Mesothelial cell of epicardium (in vitro differentiated cells): ENCODE data around the gene ANAPC2. TPM values are rescaled to one million over a fixed set of nuclear protein-coding genes. Genes with fewer than 3 reads are reported as not detected.

Source experiments
- DNase-seq, 2 experiments: peaks; one replicate each; pipeline ENCODE4 v3.0.0; 2021; ENCODE audit warnings: low spot score in 2 of 2; ENCODE audit not compliant: unreplicated experiment in 2 of 2
- H3K27ac Mint-ChIP-seq: 2 replicates; pipeline ENCODE4 v1.8.0; 2021; ENCODE audit warnings: mixed read lengths
- H3K27me3 Mint-ChIP-seq: 2 replicates; pipeline ENCODE4 v1.8.0; 2021; ENCODE audit warnings: low read depth, mixed read lengths
- H3K36me3 Mint-ChIP-seq: 2 replicates; pipeline ENCODE4 v1.8.0; 2021; ENCODE audit warnings: mixed read lengths
- H3K4me1 Mint-ChIP-seq: 2 replicates; pipeline ENCODE4 v1.8.0; 2021; ENCODE audit warnings: mixed read lengths
- H3K4me3 Mint-ChIP-seq: 2 replicates; pipeline ENCODE4 v1.8.0; 2021; ENCODE audit warnings: mild to moderate bottlenecking, moderate library complexity, mixed read lengths
- H3K9me3 Mint-ChIP-seq: 2 replicates; pipeline ENCODE4 v1.8.0; 2021; ENCODE audit warnings: mixed read lengths
- total RNA-seq: library from RNA; stranded (reverse); gene quantifications from 3 replicates; pipeline ENCODE4 v1.2.1, GENCODE V29; 2021
- TF ChIP-seq, protein P1 (sequence below): fragments of 200-600 bp; sonication (generic); IDR thresholded peaks from one replicate; pipeline ENCODE4 v1.5.0; 2021; ENCODE audit warnings: antibody characterized with exemption; ENCODE audit not compliant: unreplicated experiment

The ANAPC2 gene
- total RNA-seq, 1 donor from 2014 or later: 89.3 TPM

DNA sequence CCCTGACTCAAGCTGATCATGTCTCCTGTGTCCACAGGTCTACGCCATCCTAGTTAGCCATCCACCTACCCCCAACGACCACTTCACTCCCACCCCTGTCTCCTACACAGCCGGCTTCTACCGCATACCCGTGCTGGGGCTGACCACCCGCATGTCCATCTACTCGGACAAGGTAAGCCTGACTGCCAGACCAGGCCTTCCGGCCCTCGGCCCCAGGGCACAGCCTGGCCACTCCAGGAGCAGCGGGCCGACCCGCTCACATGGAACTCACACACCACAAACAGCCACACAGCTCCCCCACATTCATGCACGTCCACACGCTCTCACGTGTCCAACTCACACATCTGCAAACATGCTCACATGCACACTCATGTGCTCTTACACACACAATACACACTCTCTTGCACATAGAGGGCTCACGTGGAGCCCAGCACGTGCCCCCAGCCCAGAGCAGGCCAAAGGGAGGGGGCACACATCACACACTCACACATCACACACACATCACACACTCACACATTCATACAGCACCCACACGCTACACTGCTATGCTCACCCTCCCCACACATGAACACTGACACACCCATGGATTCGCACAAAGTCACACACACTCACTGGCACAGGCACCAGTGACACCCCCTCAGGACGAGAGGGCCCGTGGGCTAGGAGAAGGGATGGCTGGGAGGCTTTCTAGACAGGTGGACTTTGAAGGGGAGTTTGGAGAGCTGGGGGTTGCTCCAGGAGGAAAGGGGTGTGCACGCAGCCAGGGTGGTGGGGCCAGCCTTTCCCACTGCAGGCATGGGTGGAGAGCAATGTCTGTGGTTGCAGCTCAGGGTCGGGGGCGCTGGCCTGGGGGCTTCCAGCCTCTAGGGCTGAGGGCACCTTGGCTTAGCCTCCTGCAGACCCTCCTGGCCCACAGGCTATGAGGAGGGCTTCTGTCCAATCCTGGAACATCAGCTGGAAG is 46.1 kb downstream of the ANAPC2 start:
- Mint-ChIP-seq H3K27ac (no peak overlapping the region), H3K4me3 (no peak overlapping the region), H3K9me3 (no peaks in the 10 kb centered on the region), H3K27me3 (peaks cover 75% of the 10 kb centered on the region), H3K36me3 (no peaks in the 10 kb centered on the region), H3K4me1 (no peaks in the 10 kb centered on the region)
- TF ChIP-seq, protein P1, sequence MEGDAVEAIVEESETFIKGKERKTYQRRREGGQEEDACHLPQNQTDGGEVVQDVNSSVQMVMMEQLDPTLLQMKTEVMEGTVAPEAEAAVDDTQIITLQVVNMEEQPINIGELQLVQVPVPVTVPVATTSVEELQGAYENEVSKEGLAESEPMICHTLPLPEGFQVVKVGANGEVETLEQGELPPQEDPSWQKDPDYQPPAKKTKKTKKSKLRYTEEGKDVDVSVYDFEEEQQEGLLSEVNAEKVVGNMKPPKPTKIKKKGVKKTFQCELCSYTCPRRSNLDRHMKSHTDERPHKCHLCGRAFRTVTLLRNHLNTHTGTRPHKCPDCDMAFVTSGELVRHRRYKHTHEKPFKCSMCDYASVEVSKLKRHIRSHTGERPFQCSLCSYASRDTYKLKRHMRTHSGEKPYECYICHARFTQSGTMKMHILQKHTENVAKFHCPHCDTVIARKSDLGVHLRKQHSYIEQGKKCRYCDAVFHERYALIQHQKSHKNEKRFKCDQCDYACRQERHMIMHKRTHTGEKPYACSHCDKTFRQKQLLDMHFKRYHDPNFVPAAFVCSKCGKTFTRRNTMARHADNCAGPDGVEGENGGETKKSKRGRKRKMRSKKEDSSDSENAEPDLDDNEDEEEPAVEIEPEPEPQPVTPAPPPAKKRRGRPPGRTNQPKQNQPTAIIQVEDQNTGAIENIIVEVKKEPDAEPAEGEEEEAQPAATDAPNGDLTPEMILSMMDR: no peak
- DNase-seq: no peak

DNA sequence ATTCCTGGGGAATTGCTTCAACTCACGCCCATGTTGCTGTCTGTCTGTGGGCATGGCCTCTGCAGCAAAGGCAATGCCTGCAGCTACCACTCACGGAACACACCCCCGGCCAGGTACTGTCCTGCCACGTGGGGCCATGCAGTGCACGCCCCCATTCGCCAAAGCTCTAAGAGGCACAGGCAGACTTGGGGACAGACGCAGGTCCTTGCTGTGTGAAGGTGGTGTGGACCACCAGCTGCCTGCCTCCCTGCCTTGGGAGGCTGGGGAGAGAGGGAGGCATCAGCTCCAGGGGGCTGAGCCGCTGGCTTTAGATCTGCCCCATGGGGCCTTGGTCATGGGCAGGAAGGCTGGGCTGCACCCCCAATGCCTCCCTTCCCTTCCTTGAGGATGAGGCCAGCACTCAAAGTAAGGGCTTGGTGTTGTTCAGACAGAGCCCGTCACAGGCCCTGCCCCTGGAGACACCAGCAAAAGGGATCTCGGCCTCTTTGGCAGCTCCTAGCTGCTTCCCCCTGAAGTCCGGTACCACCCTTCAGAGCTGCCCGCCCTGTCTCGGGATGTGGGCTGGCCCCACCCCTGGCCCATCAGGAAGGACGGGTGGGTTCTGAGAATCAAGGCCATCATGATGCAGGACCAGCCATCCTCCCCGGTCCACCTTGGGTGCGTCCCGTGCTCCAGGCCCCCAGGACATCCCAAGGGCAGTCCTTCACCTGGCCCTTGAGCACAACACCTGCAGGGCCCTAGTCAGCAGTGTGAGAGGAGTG is 47.1 kb downstream of the ANAPC2 start:
- no peak for DNase-seq
- Mint-ChIP-seq H3K36me3 (no peaks in the 10 kb centered on the region), H3K27me3 (peaks cover 77% of the 10 kb centered on the region), H3K4me3 (no peak overlapping the region), H3K27ac (no peak overlapping the region), H3K4me1 (no peaks in the 10 kb centered on the region), H3K9me3 (no peaks in the 10 kb centered on the region)
- TF ChIP-seq, protein P1: no peak

DNA sequence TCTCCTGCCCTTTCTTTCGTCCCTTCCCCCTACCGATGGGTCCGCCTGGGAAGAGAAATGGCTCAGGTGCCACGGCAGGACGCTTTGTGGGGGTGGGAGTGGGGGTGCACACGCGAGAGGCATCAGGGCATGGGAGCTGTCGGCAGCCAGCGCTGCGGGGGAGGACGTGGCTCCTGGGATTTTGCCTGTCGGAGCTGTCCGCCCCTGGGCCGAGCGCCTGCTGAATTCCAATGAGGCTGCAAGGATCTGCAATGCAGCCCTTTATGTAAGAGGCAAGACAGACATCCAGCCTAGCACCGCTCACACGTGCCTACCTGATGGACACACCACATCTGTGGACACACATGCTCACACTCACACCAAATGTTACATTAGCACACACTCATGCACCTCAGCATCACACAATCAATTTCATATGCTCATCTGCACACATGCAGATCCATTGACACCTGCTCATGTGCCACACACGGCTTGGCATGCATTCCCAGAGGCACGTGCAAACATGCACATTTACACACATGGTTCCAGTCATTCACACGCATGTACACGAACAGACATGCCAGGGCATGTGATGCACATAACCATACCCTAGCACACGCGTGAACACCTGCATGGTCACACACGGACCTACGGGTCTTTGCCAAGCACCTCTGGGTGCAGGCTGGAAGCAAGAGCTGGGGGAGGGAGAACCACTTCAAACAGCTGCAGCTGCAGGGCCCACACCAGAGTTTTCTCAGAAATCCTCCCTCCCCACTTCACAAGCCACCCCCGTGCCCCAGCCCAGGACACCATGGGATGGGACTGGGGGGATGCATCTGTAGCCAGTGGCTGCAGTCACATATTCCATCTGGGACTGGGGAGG is 48.0 kb downstream of the ANAPC2 start:
- no peak overlapping the region for H3K27ac Mint-ChIP-seq
- H3K9me3 Mint-ChIP-seq: no peaks in the 10 kb centered on the region
- H3K4me1 Mint-ChIP-seq: no peaks in the 10 kb centered on the region
- no peaks in the 10 kb centered on the region for H3K36me3 Mint-ChIP-seq
- TF ChIP-seq, protein P1: no peak
- DNase-seq: no peak
- no peak overlapping the region for H3K4me3 Mint-ChIP-seq
- peaks cover 83% of the 10 kb centered on the region for H3K27me3 Mint-ChIP-seq

DNA sequence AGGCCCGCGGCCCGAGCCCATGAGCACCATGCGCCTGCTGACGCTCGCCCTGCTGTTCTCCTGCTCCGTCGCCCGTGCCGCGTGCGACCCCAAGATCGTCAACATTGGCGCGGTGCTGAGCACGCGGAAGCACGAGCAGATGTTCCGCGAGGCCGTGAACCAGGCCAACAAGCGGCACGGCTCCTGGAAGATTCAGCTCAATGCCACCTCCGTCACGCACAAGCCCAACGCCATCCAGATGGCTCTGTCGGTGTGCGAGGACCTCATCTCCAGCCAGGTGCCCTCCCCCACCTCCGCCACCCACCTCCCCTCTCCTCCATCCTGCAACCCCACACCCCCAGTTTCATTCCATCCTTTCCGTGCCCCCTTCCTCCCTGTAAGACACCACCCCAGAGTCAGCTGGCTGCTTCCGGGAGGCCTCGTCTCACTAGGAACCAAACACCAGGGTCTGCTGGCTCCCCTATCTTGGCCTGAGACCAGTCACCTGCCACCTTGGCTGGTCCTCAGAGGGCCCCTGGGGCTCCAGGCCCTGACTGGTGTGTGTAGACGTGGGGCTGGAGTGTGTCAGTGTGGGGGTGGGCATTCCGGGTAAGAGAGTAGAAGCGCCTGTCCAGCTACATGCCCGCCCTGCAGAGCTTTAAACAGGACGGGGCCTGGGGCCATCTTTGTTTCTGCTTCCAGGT is 48.8 kb downstream of the ANAPC2 start:
- no peak for DNase-seq
- H3K4me3 Mint-ChIP-seq: peak overlapping the region; percentile 30
- no peaks in the 10 kb centered on the region for H3K4me1 Mint-ChIP-seq

More for the DNA sequence above, 48.8 kb downstream of the ANAPC2 start:
- H3K27ac Mint-ChIP-seq: no peak overlapping the region
- H3K27me3 Mint-ChIP-seq: peaks cover 90% of the 10 kb centered on the region
- H3K9me3 Mint-ChIP-seq: no peaks in the 10 kb centered on the region
- H3K36me3 Mint-ChIP-seq: no peaks in the 10 kb centered on the region
- TF ChIP-seq, protein P1: no peak
